Activated CD8-positive, alpha-beta memory T cell treated with anti-CD3 and anti-CD28 coated beads for 1 hour (primary cell): Measurements from ENCODE around the gene DNAJC5G.
A peak's percentile ranks its signal among the peaks of the same experiment; 100 is the strongest.
"Not testable (repeated sequence)": the region's sequence is repeated elsewhere in the genome, so short reads cannot be mapped to it uniquely, and the experiment has no call there.

Experiments
- DNase-seq, 2 donors: peaks; one replicate each; pipeline ENCODE4 v3.0.0-alpha.2; 2020; ENCODE audit warnings: low read depth in 1 of 2; ENCODE audit errors: extremely low read depth in 1 of 2

DNAJC5G gene

GRCh38 chr2:27306136-27306535 is 30.9 kb downstream of the DNAJC5G start:
- DNase-seq = no peak

- DNase-seq = peak in 1 of 2 donors; percentile 11
These were observed 31.5 kb downstream of the DNAJC5G start for GRCh38 chr2:27306573-27307286.

- no peak for DNase-seq
These were observed 32.0 kb downstream of the DNAJC5G start for GRCh38 chr2:27307287-27307544.

GRCh38 chr2:27307545-27308358 is 32.5 kb downstream of the DNAJC5G start:
- no peak for DNase-seq

- no peak for DNase-seq
These were observed 33.2 kb downstream of the DNAJC5G start, which contains the start of gene UCN for GRCh38 chr2:27308359-27308881. UCN (minus strand) TSS chr2:27308445; CDS start chr2:27307895, 550 bp downstream.

- DNase-seq = no peak
These were observed 34.4 kb downstream of the DNAJC5G start for GRCh38 chr2:27309651-27310050.

- DNase-seq = no peak
These were observed 36.9 kb downstream of the DNAJC5G start for GRCh38 chr2:27312152-27312551.

- no peak for DNase-seq
These were observed 38.8 kb downstream of the DNAJC5G start for GRCh38 chr2:27313882-27314645.

GRCh38 chr2:27314709-27315108 is 39.5 kb downstream of the DNAJC5G start:
- no peak for DNase-seq

GRCh38 chr2:27315122-27315521 is 39.9 kb downstream of the DNAJC5G start:
- no peak for DNase-seq

- no peak for DNase-seq
These were observed 41.6 kb downstream of the DNAJC5G start for GRCh38 chr2:27316655-27317412.

GRCh38 chr2:27319839-27320238 is 44.6 kb downstream of the DNAJC5G start:
- DNase-seq = not testable (repeated sequence)

- no peak for DNase-seq
These were observed 45.8 kb downstream of the DNAJC5G start for GRCh38 chr2:27320958-27321543.

- DNase-seq = no peak
These were observed 47.1 kb downstream of the DNAJC5G start for GRCh38 chr2:27322301-27322765.

- peak; percentile 63 to 77 for DNase-seq
These were observed 47.7 kb downstream of the DNAJC5G start, which contains the start of gene MPV17 for GRCh38 chr2:27322766-27323595. MPV17 (minus strand) TSS chr2:27323097; CDS start chr2:27322517, 580 bp downstream.

GRCh38 chr2:27323596-27324285 is 48.5 kb downstream of the DNAJC5G start:
- no peak for DNase-seq

GRCh38 chr2:27324720-27325119 is 49.5 kb downstream of the DNAJC5G start:
- DNase-seq = no peak
